ENCODE data around the gene ZNF213. TPM values are rescaled to one million over a fixed set of nuclear protein-coding genes. Genes with fewer than 3 reads are reported as not detected.
A peak's percentile ranks its signal among the peaks of the same experiment; 100 is the strongest.
"Not testable (repeated sequence)": the region's sequence is repeated elsewhere in the genome, so short reads cannot be mapped to it uniquely, and the experiment has no call there.

Gene ZNF213
- total RNA-seq, 1 donor from 2014 or later: 14.9 TPM

- H3K27ac Mint-ChIP-seq (ENCODE audit: unreplicated experiment): no peak overlapping the region
- no peaks in the 10 kb centered on the region for H3K9me3 Mint-ChIP-seq
- peaks cover 41% of the 10 kb centered on the region for H3K4me1 Mint-ChIP-seq
- DNase-seq (ENCODE audit: low read depth, low spot score): no peak
- H3K36me3 Mint-ChIP-seq (ENCODE audit: low read depth): no peaks in the 10 kb centered on the region
- H3K27me3 Mint-ChIP-seq (ENCODE audit: low read depth): peaks cover 43% of the 10 kb centered on the region
- H3K4me3 Mint-ChIP-seq: peak overlapping the region; percentile 74
- no peak for TF ChIP-seq CTCF (conservative IDR thresholded peaks at IDR 0.05)
These were observed 26.6 kb downstream of the ZNF213 start for GRCh38 chr16:3161235-3162018.

- peak overlapping the region; percentile 31 for H3K4me3 Mint-ChIP-seq
- no peaks in the 10 kb centered on the region for H3K9me3 Mint-ChIP-seq
- peaks cover 43% of the 10 kb centered on the region for H3K27me3 Mint-ChIP-seq (ENCODE audit: low read depth)
- DNase-seq (ENCODE audit: low read depth, low spot score): no peak
- H3K4me1 Mint-ChIP-seq: peaks cover 22% of the 10 kb centered on the region
- TF ChIP-seq CTCF (conservative IDR thresholded peaks at IDR 0.05): no peak
- no peaks in the 10 kb centered on the region for H3K36me3 Mint-ChIP-seq (ENCODE audit: low read depth)
- H3K27ac Mint-ChIP-seq (ENCODE audit: unreplicated experiment): no peak overlapping the region
These were observed 29.5 kb downstream of the ZNF213 start for GRCh38 chr16:3164121-3164991.

DNA sequence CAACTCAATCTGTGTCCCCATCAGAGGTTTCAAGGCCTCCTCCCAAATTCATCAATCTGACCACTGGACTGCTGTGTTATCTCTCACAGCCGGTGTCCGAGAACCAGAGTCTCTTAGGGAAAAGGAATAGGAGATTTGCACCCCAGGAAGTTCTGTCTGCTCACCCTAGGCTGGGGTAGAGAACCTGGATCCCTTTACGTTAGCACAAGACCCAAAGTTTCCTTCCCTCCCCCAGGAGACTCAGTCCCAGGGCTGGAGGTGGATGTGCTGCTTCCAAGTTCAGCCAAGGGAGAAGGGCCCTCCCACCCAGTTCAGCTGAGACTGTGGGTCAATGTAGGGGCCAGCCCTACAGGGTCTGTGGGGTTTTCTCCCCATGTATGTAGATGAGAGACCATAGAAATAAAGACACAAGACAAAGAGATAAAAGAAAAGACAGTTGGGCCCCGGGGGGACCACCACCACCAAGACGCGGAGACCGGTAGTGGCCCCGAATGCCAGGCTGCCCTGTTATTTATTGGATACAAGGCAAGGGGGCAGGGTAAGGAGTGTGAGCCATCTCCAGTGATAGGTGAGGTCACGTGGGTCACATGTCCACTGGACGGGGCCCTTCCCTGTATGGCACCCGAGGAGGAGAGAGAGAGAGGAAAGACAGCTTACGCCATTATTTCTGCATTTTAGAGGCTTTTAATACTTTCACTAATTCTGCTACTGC is 30.4 kb downstream of the ZNF213 start:
- peak overlapping the region; percentile 31 for H3K4me3 Mint-ChIP-seq
- peaks cover 19% of the 10 kb centered on the region for H3K4me1 Mint-ChIP-seq
- no peak overlapping the region for H3K27ac Mint-ChIP-seq (ENCODE audit: unreplicated experiment)
- no peaks in the 10 kb centered on the region for H3K36me3 Mint-ChIP-seq (ENCODE audit: low read depth)
- no peaks in the 10 kb centered on the region for H3K9me3 Mint-ChIP-seq
- H3K27me3 Mint-ChIP-seq (ENCODE audit: low read depth): peaks cover 48% of the 10 kb centered on the region
- no peak for DNase-seq (ENCODE audit: low read depth, low spot score)
- no peak for TF ChIP-seq CTCF (conservative IDR thresholded peaks at IDR 0.05)

DNA sequence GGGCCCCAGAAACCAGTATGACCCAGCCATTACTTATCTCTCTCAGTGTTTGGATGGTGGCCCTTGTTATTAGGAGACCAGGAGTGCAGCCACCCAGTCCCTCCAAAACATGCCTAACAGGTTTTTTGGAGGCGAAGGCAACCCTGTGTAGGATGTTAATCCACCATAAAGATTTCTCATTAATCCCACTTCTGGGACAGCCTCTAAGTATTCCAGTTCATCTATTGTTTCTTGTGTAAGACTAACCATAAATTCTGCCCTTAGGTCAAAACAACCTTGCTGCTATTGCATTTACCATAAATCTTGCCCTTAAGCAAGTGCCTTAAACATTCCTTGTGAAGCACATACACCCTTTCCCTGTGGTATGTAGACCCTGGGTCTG is 31.7 kb downstream of the ZNF213 start:
- H3K4me3 Mint-ChIP-seq: no peak overlapping the region
- peaks cover 16% of the 10 kb centered on the region for H3K4me1 Mint-ChIP-seq
- H3K9me3 Mint-ChIP-seq: no peaks in the 10 kb centered on the region
- H3K36me3 Mint-ChIP-seq (ENCODE audit: low read depth): no peaks in the 10 kb centered on the region
- no peak for TF ChIP-seq CTCF (conservative IDR thresholded peaks at IDR 0.05)
- H3K27ac Mint-ChIP-seq (ENCODE audit: unreplicated experiment): no peak overlapping the region
- peaks cover 56% of the 10 kb centered on the region for H3K27me3 Mint-ChIP-seq (ENCODE audit: low read depth)
- no peak for DNase-seq (ENCODE audit: low read depth, low spot score)

DNA sequence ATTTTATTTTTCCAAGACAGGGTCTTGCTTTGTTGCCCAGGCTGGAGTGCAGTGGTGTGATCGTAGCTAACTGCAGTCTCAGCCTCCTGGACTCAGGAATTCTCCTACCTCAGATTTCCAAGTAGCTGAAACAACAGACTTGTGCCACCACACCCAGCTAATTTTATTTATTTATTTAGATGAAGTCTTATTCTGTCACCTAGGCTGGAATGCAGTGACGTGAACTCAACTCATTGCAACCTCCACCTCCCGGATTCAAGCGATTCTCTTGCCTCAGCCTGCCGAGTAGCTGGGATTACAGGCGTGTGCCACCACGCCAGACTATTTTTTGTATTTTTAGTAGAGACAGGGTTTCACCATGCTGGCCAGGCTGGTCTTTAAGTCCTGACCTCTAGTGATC is 33.9 kb downstream of the ZNF213 start:
- peaks cover 72% of the 10 kb centered on the region for H3K27me3 Mint-ChIP-seq (ENCODE audit: low read depth)
- DNase-seq (ENCODE audit: low read depth, low spot score); H3K9me3 Mint-ChIP-seq; H3K36me3 Mint-ChIP-seq (ENCODE audit: low read depth); H3K4me3 Mint-ChIP-seq; H3K27ac Mint-ChIP-seq (ENCODE audit: unreplicated experiment): not testable (repeated sequence)
- peaks cover 21% of the 10 kb centered on the region for H3K4me1 Mint-ChIP-seq
